NCI-H510A treated with DMSO at 0.1 percent for 48 hours (cell line): ENCODE results near the gene GNG7.
"Not testable (repeated sequence)": the region's sequence is repeated elsewhere in the genome, so short reads cannot be mapped to it uniquely, and the experiment has no call there.

Experiments used
- DNase-seq: peaks from one replicate; lab custom pipeline; 2025; lab: John Stamatoyannopoulos, UW

GNG7 gene

GRCh38 chr19:2675892-2676291, 26.6 kb downstream of the GNG7 start:
- no peak for DNase-seq

- DNase-seq: no peak
Measured at GRCh38 chr19:2670217-2670616, 32.3 kb downstream of the GNG7 start.

- no peak for DNase-seq
Measured at GRCh38 chr19:2668175-2668763, 34.2 kb downstream of the GNG7 start.

GRCh38 chr19:2667349-2667748, 35.1 kb downstream of the GNG7 start:
- not testable (repeated sequence) for DNase-seq

GRCh38 chr19:2666344-2666994, 36.0 kb downstream of the GNG7 start:
- no peak for DNase-seq

- no peak for DNase-seq
Measured at GRCh38 chr19:2665103-2665502, 37.4 kb downstream of the GNG7 start.

GRCh38 chr19:2663920-2664571, 38.4 kb downstream of the GNG7 start:
- DNase-seq: no peak

GRCh38 chr19:2661615-2662014, 40.9 kb downstream of the GNG7 start:
- DNase-seq: no peak

GRCh38 chr19:2659856-2660432, 42.5 kb downstream of the GNG7 start:
- no peak for DNase-seq

- DNase-seq: no peak
Measured at GRCh38 chr19:2656533-2656932, 46.0 kb downstream of the GNG7 start.

- DNase-seq: no peak
Measured at GRCh38 chr19:2653710-2654707, 48.5 kb downstream of the GNG7 start.

- DNase-seq: no peak
Measured at GRCh38 chr19:2653218-2653617, 49.3 kb downstream of the GNG7 start.

- no peak for DNase-seq
Measured at GRCh38 chr19:2652504-2653099, 49.9 kb downstream of the GNG7 start.

GRCh38 chr19:2651002-2651733, 51.3 kb downstream of the GNG7 start:
- not testable (repeated sequence) for DNase-seq

GRCh38 chr19:2650515-2650914, 52.0 kb downstream of the GNG7 start:
- no peak for DNase-seq

- DNase-seq: peak; percentile 31
Measured at GRCh38 chr19:2648528-2648937, 54.0 kb downstream of the GNG7 start.

GRCh38 chr19:2648099-2648498, 54.4 kb downstream of the GNG7 start:
- no peak for DNase-seq

GRCh38 chr19:2646866-2647535, 55.5 kb downstream of the GNG7 start:
- DNase-seq: no peak

- DNase-seq: no peak
Measured at GRCh38 chr19:2645826-2646225, 56.7 kb downstream of the GNG7 start.

- DNase-seq: not testable (repeated sequence)
Measured at GRCh38 chr19:2643123-2643737, 59.3 kb downstream of the GNG7 start.
